HG02884 (cell line): ENCODE data around the gene PCDHA7.
"Not testable (repeated sequence)": the region's sequence is repeated elsewhere in the genome, so short reads cannot be mapped to it uniquely, and the experiment has no call there.

Experiments used
- ATAC-seq: cut with Tn5 transposase; IDR thresholded peaks from one replicate; pipeline ENCODE4 v1.9.1; 2021; ENCODE audit warnings: mild to moderate bottlenecking, moderate library complexity; ENCODE audit not compliant: unreplicated experiment

PCDHA7 gene

DNA sequence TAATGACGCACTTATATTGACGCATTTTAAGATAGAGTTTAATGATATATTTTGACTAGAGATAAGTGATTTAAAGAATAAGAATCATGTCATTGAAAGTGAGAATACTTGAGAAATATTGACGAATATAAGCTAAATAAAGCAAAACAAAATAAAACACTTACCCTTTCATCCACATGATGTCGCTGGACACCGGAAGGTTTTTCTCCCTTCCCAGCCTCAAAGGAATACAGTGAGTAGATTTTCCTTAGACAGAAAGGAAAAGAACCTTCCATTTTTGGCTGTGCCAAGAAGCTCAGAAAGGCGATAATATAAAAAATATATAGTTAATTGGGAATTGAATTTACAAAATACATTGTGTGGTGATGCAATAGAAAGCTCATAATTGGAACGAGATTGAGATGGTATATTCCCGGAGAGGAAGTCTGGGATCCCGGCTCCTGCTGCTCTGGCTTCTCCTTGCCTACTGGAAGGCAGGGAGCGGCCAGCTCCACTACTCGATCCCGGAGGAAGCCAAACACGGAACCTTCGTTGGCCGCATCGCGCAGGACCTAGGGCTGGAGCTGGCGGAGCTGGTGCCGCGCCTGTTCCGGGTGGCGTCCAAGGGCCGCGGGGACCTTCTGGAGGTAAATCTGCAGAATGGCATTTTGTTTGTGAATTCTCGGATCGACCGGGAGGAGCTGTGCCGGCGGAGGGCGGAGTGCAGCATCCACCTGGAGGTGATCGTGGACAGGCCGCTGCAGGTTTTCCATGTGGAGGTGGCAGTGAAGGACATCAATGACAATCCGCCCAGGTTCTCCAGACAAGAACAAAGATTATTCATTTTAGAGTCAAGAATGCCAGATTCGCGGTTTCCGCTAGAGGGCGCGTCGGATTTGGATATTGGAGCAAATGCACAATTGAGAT, 12.4 kb upstream of the PCDHA7 start, which contains the start of gene PCDHA5:
TSS of gene PCDHA5 (plus strand) at position 239 of the 906 bp plus-strand sequence.
- ATAC-seq = no peak

DNA sequence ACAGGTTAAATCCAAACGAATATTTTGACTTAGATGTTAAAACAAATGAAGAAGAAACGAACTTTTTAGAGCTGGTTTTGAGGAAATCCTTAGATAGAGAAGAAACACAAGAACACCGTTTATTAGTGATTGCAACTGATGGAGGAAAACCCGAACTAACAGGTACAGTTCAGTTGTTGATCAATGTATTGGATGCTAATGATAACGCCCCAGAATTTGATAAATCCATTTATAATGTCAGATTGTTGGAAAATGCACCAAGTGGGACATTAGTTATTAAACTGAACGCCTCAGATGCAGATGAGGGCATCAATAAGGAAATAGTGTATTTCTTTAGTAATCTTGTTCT, 11.8 kb upstream of the PCDHA7 start:
- no peak for ATAC-seq

DNA sequence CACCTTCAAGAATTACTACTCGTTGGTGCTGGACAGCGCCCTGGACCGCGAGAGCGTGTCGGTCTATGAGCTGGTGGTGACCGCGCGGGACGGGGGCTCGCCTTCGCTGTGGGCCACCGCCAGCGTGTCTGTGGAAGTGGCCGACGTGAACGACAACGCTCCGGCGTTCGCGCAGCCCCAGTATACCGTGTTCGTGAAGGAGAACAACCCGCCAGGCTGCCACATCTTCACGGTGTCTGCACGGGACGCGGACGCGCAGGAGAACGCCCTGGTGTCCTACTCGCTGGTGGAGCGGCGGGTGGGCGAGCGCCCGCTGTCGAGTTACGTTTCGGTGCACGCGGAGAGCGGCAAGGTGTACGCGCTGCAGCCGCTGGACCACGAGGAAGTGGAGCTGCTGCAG, 11.1 kb upstream of the PCDHA7 start:
- not testable (repeated sequence) for ATAC-seq

DNA sequence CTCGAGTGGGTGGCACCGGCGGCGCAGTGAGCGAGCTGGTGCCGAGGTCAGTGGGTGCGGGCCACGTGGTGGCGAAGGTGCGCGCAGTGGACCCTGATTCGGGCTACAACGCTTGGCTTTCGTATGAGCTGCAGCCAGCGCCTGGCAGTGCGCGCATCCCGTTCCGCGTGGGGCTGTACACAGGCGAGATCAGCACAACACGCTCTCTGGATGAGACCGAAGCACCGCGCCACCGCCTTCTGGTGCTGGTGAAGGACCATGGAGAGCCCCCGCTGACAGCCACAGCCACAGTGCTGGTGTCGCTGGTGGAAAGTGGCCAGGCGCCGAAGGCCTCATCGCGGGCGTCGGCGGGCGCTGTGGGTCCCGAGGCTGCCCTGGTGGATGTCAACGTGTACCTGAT, 10.6 kb upstream of the PCDHA7 start:
- no peak for ATAC-seq

DNA sequence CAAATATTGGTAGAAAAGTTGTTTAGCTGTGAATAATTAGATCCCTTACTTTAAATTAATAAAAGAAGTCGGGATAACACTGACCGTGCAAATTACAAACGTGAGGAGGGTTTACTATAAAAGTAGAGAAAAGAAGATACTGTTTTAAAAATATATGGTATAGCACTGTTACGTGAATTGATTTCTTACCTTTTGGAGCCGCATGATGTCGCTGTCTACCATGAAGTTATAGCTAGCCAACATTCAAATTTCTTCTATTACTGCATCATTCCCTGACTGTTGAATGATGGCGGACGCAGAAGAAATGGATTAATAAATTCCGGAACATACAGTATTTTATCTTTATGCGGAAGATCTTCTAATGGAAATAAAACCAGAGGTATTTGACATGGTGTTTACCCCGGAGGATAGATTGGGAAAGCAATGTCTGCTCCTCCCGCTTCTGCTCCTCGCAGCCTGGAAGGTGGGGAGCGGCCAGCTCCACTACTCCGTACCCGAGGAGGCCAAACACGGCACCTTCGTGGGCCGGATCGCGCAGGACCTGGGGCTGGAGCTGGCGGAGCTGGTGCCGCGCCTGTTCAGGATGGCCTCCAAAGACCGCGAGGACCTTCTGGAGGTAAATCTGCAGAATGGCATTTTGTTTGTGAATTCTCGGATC, 6.2 kb upstream of the PCDHA7 start, which contains the start of gene PCDHA6:
TSS of gene PCDHA6 (plus strand) at position 257 of the 658 bp plus-strand sequence. CDS start at position 389, 132 bp downstream.
- ATAC-seq = no peak

DNA sequence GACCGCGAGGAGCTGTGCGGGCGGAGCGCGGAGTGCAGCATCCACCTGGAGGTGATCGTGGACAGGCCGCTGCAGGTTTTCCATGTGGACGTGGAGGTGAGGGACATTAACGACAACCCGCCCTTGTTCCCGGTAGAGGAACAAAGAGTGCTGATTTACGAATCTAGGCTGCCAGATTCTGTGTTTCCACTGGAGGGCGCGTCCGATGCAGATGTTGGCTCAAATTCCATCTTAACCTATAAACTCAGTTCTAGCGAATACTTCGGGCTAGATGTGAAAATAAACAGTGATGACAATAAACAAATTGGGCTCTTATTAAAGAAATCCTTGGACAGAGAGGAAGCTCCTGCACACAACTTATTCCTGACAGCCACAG, 5.7 kb upstream of the PCDHA7 start:
- no peak for ATAC-seq

DNA sequence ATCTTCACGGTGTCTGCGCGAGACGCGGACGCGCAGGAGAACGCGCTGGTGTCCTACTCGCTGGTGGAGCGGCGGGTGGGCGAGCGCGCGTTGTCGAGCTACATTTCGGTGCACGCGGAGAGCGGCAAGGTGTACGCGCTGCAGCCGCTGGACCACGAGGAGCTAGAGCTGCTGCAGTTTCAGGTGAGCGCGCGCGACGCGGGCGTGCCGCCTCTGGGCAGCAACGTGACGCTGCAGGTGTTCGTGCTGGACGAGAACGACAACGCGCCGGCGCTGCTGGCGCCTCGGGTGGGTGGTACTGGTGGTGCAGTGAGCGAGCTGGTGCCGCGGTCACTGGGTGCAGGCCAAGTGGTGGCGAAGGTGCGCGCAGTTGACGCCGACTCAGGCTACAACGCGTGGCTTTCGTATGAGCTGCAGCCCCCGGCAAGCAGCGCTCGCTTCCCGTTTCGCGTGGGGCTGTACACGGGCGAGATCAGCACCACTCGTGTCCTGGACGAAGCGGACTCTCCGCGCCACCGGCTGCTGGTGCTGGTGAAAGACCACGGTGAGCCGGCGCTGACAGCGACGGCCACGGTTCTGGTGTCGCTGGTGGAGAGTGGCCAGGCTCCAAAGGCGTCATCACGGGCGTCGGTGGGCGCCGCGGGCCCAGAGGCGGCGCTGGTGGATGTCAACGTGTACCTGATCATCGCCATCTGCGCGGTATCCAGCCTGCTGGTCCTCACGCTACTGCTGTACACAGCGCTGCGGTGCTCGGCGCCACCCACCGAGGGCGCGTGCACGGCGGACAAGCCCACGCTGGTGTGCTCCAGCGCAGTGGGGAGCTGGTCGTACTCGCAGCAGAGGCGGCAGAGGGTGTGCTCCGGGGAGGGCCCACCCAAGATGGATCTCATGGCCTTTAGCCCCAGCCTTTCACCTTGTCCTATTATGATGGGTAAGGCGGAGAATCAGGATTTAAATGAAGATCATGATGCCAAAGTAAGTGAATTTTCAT, 4.3 kb upstream of the PCDHA7 start:
- ATAC-seq = not testable (repeated sequence)

DNA sequence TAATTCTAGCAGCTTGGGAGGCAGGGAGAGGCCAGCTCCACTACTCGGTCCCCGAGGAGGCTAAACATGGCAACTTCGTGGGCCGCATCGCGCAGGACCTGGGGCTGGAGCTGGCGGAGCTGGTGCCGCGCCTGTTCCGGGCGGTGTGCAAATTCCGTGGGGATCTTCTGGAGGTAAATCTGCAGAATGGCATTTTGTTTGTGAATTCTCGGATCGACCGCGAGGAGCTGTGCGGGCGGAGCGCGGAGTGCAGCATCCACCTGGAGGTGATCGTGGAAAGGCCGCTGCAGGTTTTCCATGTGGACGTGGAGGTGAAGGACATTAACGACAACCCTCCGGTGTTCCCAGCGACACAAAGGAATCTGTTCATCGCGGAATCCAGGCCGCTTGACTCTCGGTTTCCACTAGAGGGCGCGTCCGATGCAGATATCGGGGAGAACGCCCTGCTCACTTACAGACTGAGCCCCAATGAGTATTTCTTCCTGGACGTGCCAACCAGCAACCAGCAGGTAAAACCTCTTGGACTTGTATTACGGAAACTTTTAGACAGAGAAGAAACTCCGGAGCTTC, 455 bp downstream of the PCDHA7 start:
- not testable (repeated sequence) for ATAC-seq

DNA sequence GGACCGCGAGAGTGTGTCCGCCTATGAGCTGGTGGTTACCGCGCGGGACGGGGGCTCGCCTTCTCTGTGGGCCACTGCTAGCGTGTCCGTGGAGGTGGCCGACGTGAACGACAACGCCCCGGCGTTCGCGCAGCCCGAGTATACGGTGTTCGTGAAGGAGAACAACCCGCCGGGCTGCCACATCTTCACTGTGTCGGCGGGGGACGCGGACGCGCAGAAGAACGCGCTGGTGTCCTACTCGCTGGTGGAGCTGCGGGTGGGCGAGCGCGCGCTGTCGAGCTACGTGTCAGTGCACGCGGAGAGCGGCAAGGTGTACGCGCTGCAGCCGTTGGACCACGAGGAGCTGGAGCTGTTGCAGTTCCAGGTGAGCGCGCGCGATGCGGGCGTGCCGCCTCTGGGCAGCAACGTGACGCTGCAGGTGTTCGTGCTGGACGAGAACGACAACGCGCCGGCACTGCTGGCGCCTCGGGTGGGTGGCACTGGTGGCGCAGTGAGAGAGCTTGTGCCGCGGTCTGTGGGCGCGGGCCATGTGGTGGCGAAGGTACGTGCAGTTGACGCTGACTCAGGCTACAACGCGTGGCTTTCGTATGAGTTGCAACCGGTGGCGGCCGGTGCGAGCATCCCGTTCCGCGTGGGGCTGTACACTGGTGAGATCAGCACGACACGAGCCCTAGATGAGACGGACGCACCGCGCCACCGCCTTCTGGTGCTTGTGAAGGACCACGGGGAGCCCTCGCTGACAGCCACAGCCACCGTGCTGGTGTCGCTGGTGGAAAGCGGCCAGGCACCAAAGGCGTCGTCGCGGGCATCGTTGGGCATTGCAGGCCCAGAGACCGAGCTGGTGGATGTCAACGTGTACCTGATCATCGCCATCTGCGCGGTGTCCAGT, 1.8 kb downstream of the PCDHA7 start:
- ATAC-seq = no peak

DNA sequence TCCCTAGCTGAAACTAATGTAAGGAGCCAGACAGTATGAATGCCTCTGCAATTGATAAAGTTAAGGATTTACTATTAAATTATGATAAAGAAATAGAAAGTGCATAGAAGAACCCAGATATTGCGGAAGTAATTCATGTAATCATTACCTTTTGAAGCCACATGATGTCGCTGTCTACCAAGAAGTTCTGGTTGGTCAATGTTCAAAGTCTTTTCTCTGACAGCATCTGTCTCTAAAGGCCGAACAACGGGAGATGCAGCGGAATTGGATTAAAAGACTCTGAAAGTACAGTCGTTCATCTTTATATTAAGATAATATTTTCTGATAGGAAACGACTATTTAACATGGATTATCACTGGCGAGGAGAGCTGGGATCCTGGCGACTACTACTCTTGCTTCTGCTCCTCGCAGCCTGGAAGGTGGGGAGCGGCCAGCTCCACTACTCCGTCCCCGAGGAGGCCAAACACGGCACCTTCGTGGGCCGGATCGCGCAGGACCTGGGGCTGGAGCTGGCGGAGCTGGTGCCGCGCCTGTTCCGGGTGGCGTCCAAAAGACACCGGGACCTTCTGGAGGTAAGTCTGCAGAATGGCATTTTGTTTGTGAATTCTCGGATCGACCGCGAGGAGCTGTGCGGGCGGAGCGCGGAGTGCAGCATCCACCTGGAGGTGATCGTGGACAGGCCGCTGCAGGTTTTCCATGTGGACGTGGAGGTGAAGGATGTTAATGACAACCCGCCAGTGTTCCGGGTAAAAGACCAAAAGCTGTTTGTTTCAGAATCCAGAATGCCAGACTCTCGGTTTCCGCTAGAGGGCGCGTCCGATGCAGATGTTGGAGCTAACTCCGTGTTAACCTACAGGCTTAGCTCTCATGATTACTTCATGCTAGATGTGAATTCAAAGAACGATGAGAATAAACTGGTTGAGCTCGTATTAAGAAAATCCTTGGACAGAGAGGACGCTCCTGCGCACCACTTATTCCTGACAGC, 7.2 kb downstream of the PCDHA7 start, which contains the start of gene PCDHA8:
TSS of gene PCDHA8 (plus strand) at position 210 of the 985 bp plus-strand sequence. CDS start at position 345, 135 bp downstream.
- no peak for ATAC-seq

DNA sequence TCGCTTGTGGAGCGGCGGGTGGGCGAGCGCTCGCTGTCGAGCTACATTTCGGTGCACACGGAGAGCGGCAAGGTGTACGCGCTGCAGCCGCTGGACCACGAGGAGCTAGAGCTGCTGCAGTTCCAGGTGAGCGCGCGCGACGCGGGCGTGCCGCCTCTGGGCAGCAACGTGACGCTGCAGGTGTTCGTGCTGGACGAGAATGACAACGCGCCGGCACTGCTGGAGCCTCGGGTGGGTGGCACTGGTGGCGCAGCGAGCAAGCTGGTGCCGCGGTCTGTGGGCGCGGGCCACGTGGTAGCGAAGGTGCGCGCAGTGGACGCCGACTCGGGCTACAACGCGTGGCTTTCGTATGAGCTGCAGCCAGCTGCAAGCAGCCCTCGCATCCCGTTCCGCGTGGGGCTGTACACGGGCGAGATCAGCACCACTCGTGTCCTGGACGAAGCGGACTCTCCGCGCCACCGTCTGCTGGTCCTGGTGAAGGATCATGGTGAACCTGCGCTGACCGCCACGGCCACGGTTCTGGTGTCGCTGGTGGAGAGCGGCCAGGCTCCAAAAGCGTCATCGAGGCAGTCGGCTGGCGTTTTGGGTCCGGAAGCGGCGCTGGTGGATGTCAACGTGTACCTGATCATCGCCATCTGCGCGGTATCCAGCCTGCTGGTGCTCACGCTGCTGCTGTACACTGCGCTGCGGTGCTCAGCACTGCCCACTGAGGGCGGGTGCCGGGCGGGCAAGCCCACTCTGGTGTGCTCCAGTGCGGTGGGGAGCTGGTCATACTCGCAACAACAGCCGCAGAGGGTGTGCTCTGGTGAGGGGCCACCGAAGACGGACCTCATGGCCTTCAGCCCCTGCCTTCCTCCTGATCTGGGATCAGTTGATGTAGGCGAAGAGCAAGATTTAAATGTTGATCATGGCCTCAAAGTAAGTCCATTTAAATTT, 9.0 kb downstream of the PCDHA7 start:
- ATAC-seq = no peak

DNA sequence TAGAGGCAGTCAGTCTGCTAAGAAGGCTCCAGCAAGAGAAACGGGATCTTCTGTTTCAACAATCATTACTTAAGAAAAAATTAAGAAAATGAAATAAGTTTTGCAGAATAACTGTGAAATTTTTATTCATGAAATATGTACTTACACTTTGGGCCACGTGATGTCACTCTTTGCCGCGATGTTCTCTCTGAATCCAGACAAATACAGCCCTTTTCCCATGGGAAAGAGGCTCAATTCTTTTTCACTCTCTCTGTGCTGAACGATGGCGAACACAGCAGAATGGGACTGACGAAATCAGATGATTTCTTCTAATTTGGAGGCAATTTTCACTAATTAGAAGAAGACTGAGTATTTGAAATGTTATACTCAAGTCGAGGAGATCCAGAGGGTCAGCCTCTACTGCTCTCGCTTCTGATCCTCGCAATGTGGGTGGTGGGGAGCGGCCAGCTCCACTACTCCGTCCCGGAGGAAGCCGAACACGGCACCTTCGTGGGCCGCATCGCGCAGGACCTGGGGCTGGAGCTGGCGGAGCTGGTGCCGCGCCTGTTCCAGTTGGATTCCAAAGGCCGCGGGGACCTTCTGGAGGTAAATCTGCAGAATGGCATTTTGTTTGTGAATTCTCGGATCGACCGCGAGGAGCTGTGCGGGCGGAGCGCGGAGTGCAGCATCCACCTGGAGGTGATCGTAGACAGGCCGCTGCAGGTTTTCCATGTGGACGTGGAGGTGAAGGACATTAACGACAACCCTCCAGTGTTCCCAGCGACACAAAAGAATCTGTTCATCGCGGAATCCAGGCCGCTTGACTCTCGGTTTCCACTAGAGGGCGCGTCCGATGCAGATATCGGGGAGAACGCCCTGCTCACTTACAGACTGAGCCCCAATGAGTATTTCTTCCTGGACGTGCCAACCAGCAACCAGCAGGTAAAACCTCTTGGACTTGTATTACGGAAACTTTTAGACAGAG, 14.4 kb downstream of the PCDHA7 start, which contains the start of gene PCDHA9:
TSS of gene PCDHA9 (plus strand) at position 244 of the 964 bp plus-strand sequence. CDS start at position 358, 114 bp downstream.
- not testable (repeated sequence) for ATAC-seq

DNA sequence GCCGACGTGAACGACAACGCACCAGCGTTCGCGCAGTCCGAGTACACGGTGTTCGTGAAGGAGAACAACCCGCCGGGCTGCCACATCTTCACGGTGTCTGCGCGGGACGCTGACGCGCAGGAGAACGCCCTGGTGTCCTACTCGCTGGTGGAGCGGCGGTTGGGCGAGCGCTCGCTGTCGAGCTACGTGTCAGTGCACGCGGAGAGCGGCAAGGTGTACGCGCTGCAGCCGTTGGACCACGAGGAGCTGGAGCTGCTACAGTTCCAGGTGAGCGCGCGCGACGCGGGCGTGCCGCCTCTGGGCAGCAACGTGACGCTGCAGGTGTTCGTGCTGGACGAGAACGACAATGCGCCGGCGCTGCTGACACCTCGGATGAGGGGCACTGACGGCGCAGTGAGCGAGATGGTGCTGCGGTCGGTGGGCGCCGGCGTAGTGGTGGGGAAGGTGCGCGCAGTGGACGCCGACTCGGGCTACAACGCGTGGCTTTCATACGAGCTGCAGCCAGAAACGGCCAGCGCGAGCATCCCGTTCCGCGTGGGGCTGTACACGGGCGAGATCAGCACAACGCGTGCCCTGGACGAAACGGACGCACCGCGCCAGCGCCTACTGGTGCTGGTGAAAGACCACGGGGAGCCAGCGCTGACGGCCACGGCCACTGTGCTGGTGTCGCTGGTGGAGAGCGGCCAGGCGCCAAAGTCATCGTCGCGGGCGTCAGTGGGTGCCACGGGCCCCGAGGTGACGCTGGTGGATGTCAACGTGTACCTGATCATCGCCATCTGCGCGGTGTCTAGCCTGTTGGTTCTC, 16.0 kb downstream of the PCDHA7 start:
- ATAC-seq = not testable (repeated sequence)

DNA sequence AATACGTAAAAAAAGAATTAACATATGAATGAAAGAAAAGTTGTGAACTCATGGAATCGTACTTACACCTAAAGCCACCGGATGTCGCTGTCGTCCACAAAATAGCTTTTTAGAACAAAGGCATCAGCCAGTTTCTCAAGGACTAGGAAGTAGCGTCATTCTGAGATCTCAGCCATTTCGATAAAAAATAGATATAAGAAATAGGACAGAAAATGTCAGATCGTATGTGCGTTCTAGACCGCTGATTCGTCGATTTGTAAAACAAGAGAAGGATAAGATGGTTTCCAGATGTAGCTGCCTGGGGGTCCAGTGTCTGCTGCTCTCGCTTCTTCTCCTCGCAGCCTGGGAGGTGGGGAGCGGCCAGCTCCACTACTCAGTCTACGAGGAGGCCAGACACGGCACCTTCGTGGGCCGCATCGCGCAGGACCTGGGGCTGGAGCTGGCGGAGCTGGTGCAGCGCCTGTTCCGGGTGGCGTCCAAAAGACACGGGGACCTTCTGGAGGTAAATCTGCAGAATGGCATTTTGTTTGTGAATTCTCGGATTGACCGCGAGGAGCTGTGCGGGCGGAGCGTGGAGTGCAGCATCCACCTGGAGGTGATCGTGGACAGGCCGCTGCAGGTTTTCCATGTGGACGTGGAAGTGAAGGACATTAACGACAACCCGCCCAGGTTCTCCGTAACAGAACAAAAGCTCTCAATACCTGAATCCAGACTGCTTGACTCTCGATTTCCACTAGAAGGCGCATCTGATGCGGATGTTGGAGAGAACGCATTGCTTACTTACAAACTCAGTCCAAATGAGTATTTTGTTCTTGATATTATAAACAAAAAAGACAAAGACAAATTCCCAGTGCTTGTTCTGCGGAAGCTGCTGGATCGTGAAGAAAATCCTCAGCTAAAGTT, 22.0 kb downstream of the PCDHA7 start, which contains the start of gene PCDHA10:
TSS of gene PCDHA10 (plus strand) at position 126 of the 903 bp plus-strand sequence. CDS start at position 278, 152 bp downstream.
- ATAC-seq = no peak
